Naive thymus-derived CD4-positive, alpha-beta T cell (primary cell): ENCODE measurements around the gene MRPL42. TPM values are rescaled to one million over a fixed set of nuclear protein-coding genes. Genes with fewer than 3 reads are reported as not detected.

ENCODE experiments used
- ATAC-seq: fragments of 150-1000 bp; cut with Tn5 transposase; 2 replicates; pipeline ENCODE4 v1.10.0; 2021; ENCODE audit warnings: mild to moderate bottlenecking, moderate library complexity
- CTCF ChIA-PET: fragments of 350-600 bp; sonication (Branson Sonifier 250); formaldehyde crosslinking; loops from one replicate; lab custom pipeline; 2021; ENCODE audit warnings: antibody characterized with exemption; lab: Charles Lee
- POLR2A ChIA-PET: fragments of 350-600 bp; sonication (Branson Sonifier 250); formaldehyde crosslinking; loops from one replicate; lab custom pipeline; 2021; ENCODE audit warnings: antibody characterized with exemption, inconsistent platforms; lab: Charles Lee
- DNase-seq, 9 donors: peaks; one replicate each; pipeline versions ENCODE4 v3.0.0 to v3.0.0-alpha.2; 2020 to 2022; ENCODE audit warnings: mixed read lengths in 1 of 9
- H3K27ac ChIP-seq: one replicate; pipeline ENCODE4 v1.7.0; 2013; ENCODE audit warnings: mild to moderate bottlenecking, low read depth, low read length, moderate library complexity
- H3K27me3 ChIP-seq, 2 donors: one replicate each; pipeline ENCODE4 v1.7.0; 2013; ENCODE audit warnings: low read length in 2 of 2, mild to moderate bottlenecking in 2 of 2, moderate library complexity in 2 of 2; ENCODE audit not compliant: control insufficient read depth in 2 of 2, insufficient read depth in 2 of 2
- H3K36me3 ChIP-seq, 3 experiments: 1 replicate in 2 of 3; 2 replicates in 1 of 3; pipeline ENCODE4 v1.7.0; 2013; ENCODE audit warnings: low read length in 3 of 3, mild to moderate bottlenecking in 3 of 3, moderate library complexity in 1 of 3; ENCODE audit not compliant: insufficient read depth in 3 of 3, control insufficient read depth in 2 of 3
- H3K4me1 ChIP-seq, 2 donors: one replicate each; pipeline ENCODE4 v1.7.0; 2013; ENCODE audit warnings: low read length in 2 of 2, mild to moderate bottlenecking in 2 of 2, moderate library complexity in 1 of 2; ENCODE audit not compliant: control insufficient read depth in 2 of 2, insufficient read depth in 2 of 2
- H3K4me3 ChIP-seq: 2 replicates; pipeline ENCODE4 v1.7.0; 2013; ENCODE audit warnings: mild to moderate bottlenecking, low read length
- H3K9me3 ChIP-seq, 3 experiments: 1 replicate in 2 of 3; 2 replicates in 1 of 3; pipeline ENCODE4 v1.7.0; 2013; ENCODE audit warnings: low read length in 3 of 3; ENCODE audit not compliant: control insufficient read depth in 2 of 3
- H3K27ac Mint-ChIP-seq, 9 donors: one replicate each; pipeline ENCODE4 v1.8.0; 2020 to 2022; ENCODE audit warnings: mixed read lengths in 9 of 9, mild to moderate bottlenecking in 8 of 9, moderate library complexity in 5 of 9, inconsistent platforms in 2 of 9
- H3K27me3 Mint-ChIP-seq, 5 donors: one replicate each; pipeline ENCODE4 v1.8.0; 2021 to 2022; ENCODE audit warnings: mixed read lengths in 5 of 5, mild to moderate bottlenecking in 1 of 5
- H3K36me3 Mint-ChIP-seq, 5 donors: one replicate each; pipeline ENCODE4 v1.8.0; 2020 to 2022; ENCODE audit warnings: mixed read lengths in 5 of 5, mild to moderate bottlenecking in 3 of 5, inconsistent platforms in 1 of 5
- H3K4me1 Mint-ChIP-seq, 7 donors: one replicate each; pipeline ENCODE4 v1.8.0; 2020 to 2022; ENCODE audit warnings: mixed read lengths in 7 of 7, mild to moderate bottlenecking in 3 of 7, inconsistent platforms in 1 of 7
- H3K4me3 Mint-ChIP-seq, 10 donors: one replicate each; pipeline ENCODE4 v1.8.0; 2020 to 2022; ENCODE audit warnings: mild to moderate bottlenecking in 10 of 10, mixed read lengths in 10 of 10, moderate library complexity in 6 of 10, inconsistent platforms in 2 of 10
- H3K9me3 Mint-ChIP-seq, 11 donors: one replicate each; pipeline ENCODE4 v1.8.0; 2020 to 2022; ENCODE audit warnings: mixed read lengths in 11 of 11, mild to moderate bottlenecking in 4 of 11, inconsistent platforms in 1 of 11, moderate library complexity in 1 of 11
- intact Hi-C, 2 donors: fragments of 100-400 bp; cut with micrococcal nuclease; formaldehyde crosslinking; loops; one replicate each; pipeline ENCODE4 v1.15.1; 2023
- polyA plus RNA-seq, 2 donors: library from polyadenylated mRNA; unstranded; fragments of 300-500 nt; fragmentation: Illumina TruSeq; gene quantifications; one replicate each; pipeline ENCODE4 v1.2.3, GENCODE V29; 2021
- total RNA-seq, 6 experiments: library from RNA in 5 of 6; stranded (reverse) in 5 of 6; gene quantifications; 1 replicate in 5 of 6; 2 replicates in 1 of 6; pipeline ENCODE4 v1.2.3 and lab custom pipeline; 2021 to 2026

Gene MRPL42
- total and polyA plus RNA-seq, 7 experiments from 2014 or later: 30.1 to 75.4 (median 48.6) TPM

- peak overlapping the region in 1 of 10 donors; percentile 48 for H3K4me3 Mint-ChIP-seq
- no peaks in the 10 kb centered on the region for H3K9me3 ChIP-seq
- ChIA-PET POLR2A (no interaction called here), CTCF (no interaction called here)
- peak overlapping the region in 1 of 9 donors; percentile 5 for H3K27ac Mint-ChIP-seq
- no peak overlapping the region for H3K27ac ChIP-seq
- H3K27me3 Mint-ChIP-seq: no peaks in the 10 kb centered on the region
- H3K4me1 Mint-ChIP-seq: peaks cover 15 to 81% (median 47%) of the 10 kb centered on the region in 7 donors
- intact Hi-C loops: no loop called here
- no peak overlapping the region for H3K4me3 ChIP-seq
- no peaks in the 10 kb centered on the region for H3K36me3 ChIP-seq
- ATAC-seq (no peak), DNase-seq (no peak)
- H3K4me1 ChIP-seq: peaks cover 0 to 5% of the 10 kb centered on the region in 2 donors
- H3K36me3 Mint-ChIP-seq: peaks cover 0 to 44% (median 13%) of the 10 kb centered on the region in 5 donors
- no peaks in the 10 kb centered on the region for H3K27me3 ChIP-seq
- H3K9me3 Mint-ChIP-seq: no peaks in the 10 kb centered on the region
Observed at GRCh38 chr12:93539821-93540220, 72.5 kb downstream of the MRPL42 start.

- Histone ChIP-seq H3K4me1 (peaks cover 0 to 5% of the 10 kb centered on the region in 2 donors), H3K27me3 (no peaks in the 10 kb centered on the region), H3K9me3 (no peaks in the 10 kb centered on the region), H3K27ac (no peak overlapping the region), H3K4me3 (no peak overlapping the region), H3K36me3 (no peaks in the 10 kb centered on the region)
- peaks cover 15 to 77% (median 43%) of the 10 kb centered on the region in 7 donors for H3K4me1 Mint-ChIP-seq
- no peak for DNase-seq
- H3K27me3 Mint-ChIP-seq: no peaks in the 10 kb centered on the region
- POLR2A ChIA-PET: no interaction called here
- CTCF ChIA-PET: interaction anchor here (1.0 kb wide), 1 partner anchor 28 kb away, joined by 3 read pairs; no protein-coding TSS in a partner anchor
- peaks cover 0 to 46% (median 15%) of the 10 kb centered on the region in 5 donors for H3K36me3 Mint-ChIP-seq
- no peak for ATAC-seq
- no peaks in the 10 kb centered on the region for H3K9me3 Mint-ChIP-seq
- intact Hi-C loops: no loop called here
- peak overlapping the region in 4 of 9 donors; percentile 13 to 89 (median 80) for H3K27ac Mint-ChIP-seq
- H3K4me3 Mint-ChIP-seq: peak overlapping the region in 5 of 10 donors; percentile 1 to 48 (median 29)
Observed at GRCh38 chr12:93540466-93540865, 73.2 kb downstream of the MRPL42 start.

DNA sequence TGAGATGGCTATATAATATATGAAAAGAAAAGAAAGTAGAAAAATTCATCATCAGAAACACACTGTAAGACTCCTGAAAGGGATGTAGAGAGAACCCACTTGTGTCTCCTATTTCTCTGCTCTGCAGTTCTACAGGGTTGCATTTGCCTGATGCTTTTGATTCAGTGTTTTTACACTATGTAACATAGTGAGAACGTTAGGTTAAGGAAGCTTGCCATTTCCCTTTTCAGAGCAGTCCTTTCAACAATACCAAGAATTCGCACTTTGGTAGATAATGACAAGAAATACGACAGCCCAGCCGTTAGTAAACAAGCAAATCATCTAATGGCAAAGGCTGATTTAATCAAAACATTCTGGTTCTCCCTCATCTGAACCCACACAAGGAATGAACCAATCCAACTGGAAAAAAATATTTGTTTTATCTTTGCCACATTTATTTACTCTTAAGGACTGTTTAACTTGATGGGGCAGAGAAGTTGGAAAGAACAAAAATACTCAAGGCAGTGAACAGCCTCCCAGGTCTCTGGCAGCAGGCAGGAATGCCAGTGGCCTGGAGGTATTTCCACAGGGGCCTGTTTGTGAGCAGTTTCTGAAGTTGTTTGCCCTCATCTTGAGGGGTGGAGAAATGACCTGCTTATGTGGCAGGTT lies 74.4 kb downstream of the MRPL42 start:
- POLR2A ChIA-PET: no interaction called here
- no peaks in the 10 kb centered on the region for H3K27me3 Mint-ChIP-seq
- intact Hi-C loops: no loop called here
- Histone ChIP-seq H3K4me3 (no peak overlapping the region), H3K4me1 (peaks cover 0 to 5% of the 10 kb centered on the region in 2 donors), H3K27ac (peak overlapping the region; percentile 44), H3K27me3 (no peaks in the 10 kb centered on the region), H3K36me3 (no peaks in the 10 kb centered on the region), H3K9me3 (no peaks in the 10 kb centered on the region)
- H3K27ac Mint-ChIP-seq: peak overlapping the region; percentile 39 to 90 (median 82)
- DNase-seq: peak in 1 of 9 donors; percentile 27
- H3K9me3 Mint-ChIP-seq: no peaks in the 10 kb centered on the region
- CTCF ChIA-PET: no interaction called here
- ATAC-seq: peak; percentile 37
- peaks cover 11 to 68% (median 35%) of the 10 kb centered on the region in 7 donors for H3K4me1 Mint-ChIP-seq
- H3K4me3 Mint-ChIP-seq: peak overlapping the region in 8 of 10 donors; percentile 3 to 50 (median 41)
- H3K36me3 Mint-ChIP-seq: peaks cover 0 to 46% (median 15%) of the 10 kb centered on the region in 5 donors

GRCh38 chr12:93547778-93548177 lies 80.5 kb downstream of the MRPL42 start:
- CTCF ChIA-PET: no interaction called here
- intact Hi-C loops: no loop called here

DNA sequence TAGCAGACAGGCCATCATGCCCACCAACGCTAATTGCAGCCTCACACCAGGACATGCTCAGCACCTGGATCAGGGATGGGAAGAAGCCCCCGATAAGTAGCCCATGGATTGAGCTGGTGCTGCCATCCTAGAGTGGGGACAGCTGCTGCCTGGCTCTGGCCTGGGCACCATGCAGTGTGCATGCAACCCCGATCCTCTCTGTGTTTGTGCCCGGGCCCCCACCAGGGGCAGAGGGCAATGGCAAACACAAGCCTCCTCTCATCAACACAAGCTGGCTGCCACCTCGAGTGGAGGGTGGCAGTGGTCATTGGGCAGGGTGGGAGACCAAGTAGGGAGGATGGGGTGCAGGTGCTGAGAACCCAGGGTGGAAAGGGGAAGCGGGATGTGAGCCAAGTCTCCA lies 81.9 kb downstream of the MRPL42 start:
- no peak overlapping the region for H3K4me3 ChIP-seq
- ChIA-PET CTCF (interaction anchor here (1.0 kb wide), 1 partner anchor 47 kb away, joined by 3 read pairs; no protein-coding TSS in a partner anchor), POLR2A (no interaction called here)
- Mint-ChIP-seq H3K27ac (no peak overlapping the region), H3K27me3 (no peaks in the 10 kb centered on the region), H3K36me3 (peaks cover 0 to 25% (median 14%) of the 10 kb centered on the region in 5 donors), H3K9me3 (no peaks in the 10 kb centered on the region), H3K4me1 (peaks cover 0 to 8% (median 0%) of the 10 kb centered on the region in 7 donors), H3K4me3 (no peak overlapping the region)
- no peak for DNase-seq
- no peaks in the 10 kb centered on the region for H3K9me3 ChIP-seq
- no peaks in the 10 kb centered on the region for H3K4me1 ChIP-seq
- no peaks in the 10 kb centered on the region for H3K36me3 ChIP-seq
- ATAC-seq: no peak
- intact Hi-C loops: no loop called here
- H3K27me3 ChIP-seq: no peaks in the 10 kb centered on the region
- H3K27ac ChIP-seq: no peak overlapping the region

More at GRCh38 chr12:93547778-93548177, 80.5 kb downstream of the MRPL42 start:
- Histone ChIP-seq H3K4me1 (no peaks in the 10 kb centered on the region), H3K9me3 (no peaks in the 10 kb centered on the region), H3K27ac (no peak overlapping the region), H3K27me3 (no peaks in the 10 kb centered on the region), H3K36me3 (no peaks in the 10 kb centered on the region), H3K4me3 (no peak overlapping the region)
- no peaks in the 10 kb centered on the region for H3K9me3 Mint-ChIP-seq
- H3K27ac Mint-ChIP-seq: peak overlapping the region in 1 of 9 donors; percentile 71
- no peaks in the 10 kb centered on the region for H3K27me3 Mint-ChIP-seq
- POLR2A ChIA-PET: interaction anchor here (0.6 kb wide), 1 partner anchor 9 kb away, joined by 4 read pairs; no protein-coding TSS in a partner anchor
- peaks cover 0 to 20% (median under 1%) of the 10 kb centered on the region in 7 donors for H3K4me1 Mint-ChIP-seq
- no peak overlapping the region for H3K4me3 Mint-ChIP-seq
- H3K36me3 Mint-ChIP-seq: peaks cover 0 to 25% (median 15%) of the 10 kb centered on the region in 5 donors
- no peak for DNase-seq
- ATAC-seq: no peak

GRCh38 chr12:93550748-93551611 lies 83.7 kb downstream of the MRPL42 start:
- no peak for DNase-seq
- Histone ChIP-seq H3K27me3 (no peaks in the 10 kb centered on the region), H3K9me3 (no peaks in the 10 kb centered on the region), H3K4me1 (no peaks in the 10 kb centered on the region), H3K4me3 (no peak overlapping the region), H3K36me3 (no peaks in the 10 kb centered on the region), H3K27ac (no peak overlapping the region)
- H3K36me3 Mint-ChIP-seq: peaks cover 0 to 21% (median 10%) of the 10 kb centered on the region in 5 donors
- no peak for ATAC-seq
- H3K27ac Mint-ChIP-seq: peak overlapping the region in 1 of 9 donors; percentile 49
- POLR2A ChIA-PET: no interaction called here
- H3K9me3 Mint-ChIP-seq: no peaks in the 10 kb centered on the region
- peaks cover 0 to 3% (median 0%) of the 10 kb centered on the region in 5 donors for H3K27me3 Mint-ChIP-seq
- H3K4me1 Mint-ChIP-seq: peaks cover 0 to 5% (median 0%) of the 10 kb centered on the region in 7 donors
- CTCF ChIA-PET: no interaction called here
- intact Hi-C loops: no loop called here
- H3K4me3 Mint-ChIP-seq: no peak overlapping the region
